Gastrocnemius medialis (tissue), 4 donors: Measurements from ENCODE around the gene RAB25. TPM values are rescaled to one million over a fixed set of nuclear protein-coding genes. Genes with fewer than 3 reads are reported as not detected.

Source experiments
- ATAC-seq, 2 donors: fragments of 150-250 bp; one replicate each; pipeline ENCODE4 v1.9.1; 2016
- DNase-seq, 2 donors: peaks; one replicate each; pipeline ENCODE4 v3.0.0-alpha.2; 2019
- H3K27ac ChIP-seq, 4 donors: fragments of 200-600 bp; sonication (generic); 1 replicate in 1 of 4; 2 replicates in 3 of 4; pipeline ENCODE4 v1.5.1; 2016 to 2018; ENCODE audit warnings: mild to moderate bottlenecking in 2 of 4, moderate library complexity in 1 of 4
- H3K27me3 ChIP-seq, 3 donors: fragments of 200-600 bp; sonication (generic) in 2 of 3; 1 replicate in 1 of 3; 2 replicates in 2 of 3; pipeline versions ENCODE4 v1.5.1 to v1.6.0; 2016 to 2019; ENCODE audit warnings: mild to moderate bottlenecking in 1 of 3, moderate library complexity in 1 of 3
- H3K36me3 ChIP-seq, 2 donors: fragments of 200-600 bp; sonication (generic) in 1 of 2; one replicate each; pipeline ENCODE4 v1.5.1; 2017 to 2018
- H3K4me1 ChIP-seq, 2 donors: fragments of 200-600 bp; sonication (generic) in 1 of 2; one replicate each; pipeline ENCODE4 v1.5.1; 2016 to 2017; ENCODE audit warnings: mild to moderate bottlenecking in 2 of 2
- H3K4me3 ChIP-seq, 4 donors: fragments of 200-600 bp; sonication (generic) in 3 of 4; 1 replicate in 1 of 4; 2 replicates in 3 of 4; pipeline ENCODE4 v1.5.1; 2016 to 2019; ENCODE audit warnings: mild to moderate bottlenecking in 2 of 4
- H3K9me3 ChIP-seq, 3 donors: fragments of 200-600 bp; sonication (generic) in 2 of 3; 1 replicate in 1 of 3; 2 replicates in 2 of 3; pipeline ENCODE4 v1.5.1; 2016 to 2019
- CTCF ChIP-seq, 5 experiments: fragments of 450-650 bp in 3 of 5; fragments of 200-600 bp in 2 of 5; sonication (generic) in 2 of 5; IDR thresholded peaks in 4 of 5; conservative IDR thresholded peaks in 1 of 5; 1 replicate in 4 of 5; 2 replicates in 1 of 5; pipeline ENCODE4 v1.5.1; 2016 to 2019; ENCODE audit warnings: antibody characterized with exemption in 5 of 5, mild to moderate bottlenecking in 3 of 5, moderate library complexity in 3 of 5
- POLR2A ChIP-seq, 2 donors: fragments of 450-650 bp; IDR thresholded peaks; one replicate each; pipeline ENCODE4 v1.6.1; 2017; ENCODE audit warnings: antibody characterized with exemption in 2 of 2, mild to moderate bottlenecking in 2 of 2, moderate library complexity in 2 of 2
- in situ Hi-C, 4 donors: fragments of 200-750 bp; cut with MboI; loops; one replicate each; pipeline versions ENCODE4 v1.15.0 to v1.8.0; 2017; ENCODE audit warnings: low sequenced_read_pairs in 4 of 4
- intact Hi-C: fragments of 100-400 bp; cut with DNase I; formaldehyde crosslinking; loops from one replicate; pipeline ENCODE4 v1.15.1; 2023; ENCODE audit warnings: low total_unique reads
- total RNA-seq, 4 donors: library from RNA; depleted of rRNA; stranded (reverse); fragments of >200 nt; gene quantifications; one replicate each; pipeline versions ENCODE4 v1.1.0 to v1.2.3, GENCODE V29; 2016

RAB25 gene
- total RNA-seq, 4 donors from 2014 or later, result 1.2 TPM; not detected in 3

GRCh38 chr1:156073110-156073687, 12.2 kb downstream of the RAB25 start:
- Histone ChIP-seq H3K36me3 (no peaks in the 10 kb centered on the region), H3K9me3 (no peaks in the 10 kb centered on the region), H3K27ac (no peak overlapping the region), H3K27me3 (no peaks in the 10 kb centered on the region), H3K4me3 (no peak overlapping the region), H3K4me1 (peaks cover 7 to 9% of the 10 kb centered on the region in 2 donors)
- intact Hi-C loops (no loop called here), in situ Hi-C loops (loop anchor here in 1 of 4 donors (25.0 kb wide), 1 partner anchor 664 kb away; the partner anchor contains the start of genes ISG20L2, METTL25B and MRPL24)
- ATAC-seq (no peak), DNase-seq (no peak)
- no peak for TF ChIP-seq CTCF (IDR thresholded peaks at IDR 0.05 in 4 of 5, conservative IDR thresholded peaks at IDR 0.05 in 1 of 5)
- no peak for TF ChIP-seq POLR2A (IDR thresholded peaks at IDR 0.05)

GRCh38 chr1:156073740-156074139, 12.8 kb downstream of the RAB25 start:
- TF ChIP-seq CTCF (IDR thresholded peaks at IDR 0.05 in 4 of 5, conservative IDR thresholded peaks at IDR 0.05 in 1 of 5), result no peak
- TF ChIP-seq POLR2A (IDR thresholded peaks at IDR 0.05), result no peak
- ATAC-seq, result no peak
- intact Hi-C loops (no loop called here), in situ Hi-C loops (loop anchor here in 1 of 4 donors (25.0 kb wide), 1 partner anchor 664 kb away; the partner anchor contains the start of genes ISG20L2, METTL25B and MRPL24)
- DNase-seq, result no peak
- no peaks in the 10 kb centered on the region for H3K9me3 ChIP-seq
- H3K4me3 ChIP-seq, result no peak overlapping the region
- no peaks in the 10 kb centered on the region for H3K36me3 ChIP-seq
- no peaks in the 10 kb centered on the region for H3K27me3 ChIP-seq
- no peak overlapping the region for H3K27ac ChIP-seq
- peaks cover 7 to 9% of the 10 kb centered on the region in 2 donors for H3K4me1 ChIP-seq

GRCh38 chr1:156074661-156075060, 13.7 kb downstream of the RAB25 start:
- no peak for TF ChIP-seq POLR2A (IDR thresholded peaks at IDR 0.05)
- no peak for TF ChIP-seq CTCF (IDR thresholded peaks at IDR 0.05 in 4 of 5, conservative IDR thresholded peaks at IDR 0.05 in 1 of 5)
- ATAC-seq (no peak), DNase-seq (no peak)
- in situ Hi-C loops (loop anchor here in 1 of 4 donors (25.0 kb wide), 1 partner anchor 663 kb away; the partner anchor contains the start of genes ISG20L2, METTL25B and MRPL24), intact Hi-C loops (no loop called here)
- H3K27ac ChIP-seq, result no peak overlapping the region
- H3K36me3 ChIP-seq, result no peaks in the 10 kb centered on the region
- H3K4me1 ChIP-seq, result peaks cover 7 to 8% of the 10 kb centered on the region in 2 donors
- no peaks in the 10 kb centered on the region for H3K9me3 ChIP-seq
- no peak overlapping the region for H3K4me3 ChIP-seq
- no peaks in the 10 kb centered on the region for H3K27me3 ChIP-seq

GRCh38 chr1:156075162-156075561, 14.2 kb downstream of the RAB25 start:
- intact Hi-C loops, result no loop called here
- no peaks in the 10 kb centered on the region for H3K27me3 ChIP-seq
- TF ChIP-seq CTCF (IDR thresholded peaks at IDR 0.05 in 4 of 5, conservative IDR thresholded peaks at IDR 0.05 in 1 of 5) (no peak), POLR2A (IDR thresholded peaks at IDR 0.05) (no peak)
- DNase-seq (no peak), ATAC-seq (no peak)
- H3K27ac ChIP-seq, result no peak overlapping the region
- H3K36me3 ChIP-seq, result no peaks in the 10 kb centered on the region
- peaks cover 3 to 7% of the 10 kb centered on the region in 2 donors for H3K4me1 ChIP-seq
- H3K9me3 ChIP-seq, result no peaks in the 10 kb centered on the region
- no peak overlapping the region for H3K4me3 ChIP-seq
- in situ Hi-C loops, result no loop called here
